Duodenal mucosa (tissue), 2 donors: ENCODE measurements around the gene SPRED2.
A peak's percentile ranks its signal among the peaks of the same experiment; 100 is the strongest.

Experiments
- H3K27ac ChIP-seq: one replicate; pipeline ENCODE4 v1.7.0; 2013; ENCODE audit warnings: low read depth, low read length
- H3K27me3 ChIP-seq, 2 donors: one replicate each; pipeline ENCODE4 v1.7.0; 2013; ENCODE audit warnings: low read length in 2 of 2, control low read depth in 1 of 2; ENCODE audit not compliant: insufficient read depth in 2 of 2, control insufficient read depth in 1 of 2
- H3K36me3 ChIP-seq, 2 donors: one replicate each; pipeline ENCODE4 v1.7.0; 2013; ENCODE audit warnings: low read length in 2 of 2, control low read depth in 1 of 2; ENCODE audit not compliant: insufficient read depth in 2 of 2, control insufficient read depth in 1 of 2
- H3K4me1 ChIP-seq, 2 donors: one replicate each; pipeline ENCODE4 v1.7.0; 2013; ENCODE audit warnings: low read length in 2 of 2, control low read depth in 1 of 2; ENCODE audit not compliant: insufficient read depth in 2 of 2, control insufficient read depth in 1 of 2
- H3K4me3 ChIP-seq, 2 donors: one replicate each; pipeline ENCODE4 v1.7.0; 2013; ENCODE audit warnings: low read length in 2 of 2, low read depth in 1 of 2
- H3K9ac ChIP-seq, 2 donors: one replicate each; pipeline ENCODE4 v1.7.0; 2013; ENCODE audit warnings: low read length in 2 of 2, low read depth in 1 of 2
- H3K9me3 ChIP-seq, 2 donors: one replicate each; pipeline ENCODE4 v1.7.0; 2013; ENCODE audit warnings: low read length in 2 of 2, control low read depth in 1 of 2; ENCODE audit not compliant: control insufficient read depth in 1 of 2

The SPRED2 gene

GRCh38 chr2:65358678-65359400 is 73.6 kb downstream of the SPRED2 start:
- H3K36me3 ChIP-seq = no peaks in the 10 kb centered on the region
- peaks cover 6 to 30% of the 10 kb centered on the region in 2 donors for H3K4me1 ChIP-seq
- H3K27ac ChIP-seq = no peak overlapping the region
- no peaks in the 10 kb centered on the region for H3K27me3 ChIP-seq
- no peaks in the 10 kb centered on the region for H3K9me3 ChIP-seq
- H3K4me3 ChIP-seq = no peak overlapping the region
- no peak overlapping the region for H3K9ac ChIP-seq

GRCh38 chr2:65357959-65358294 is 74.5 kb downstream of the SPRED2 start:
- H3K4me3 ChIP-seq = no peak overlapping the region
- no peaks in the 10 kb centered on the region for H3K27me3 ChIP-seq
- H3K36me3 ChIP-seq = no peaks in the 10 kb centered on the region
- no peaks in the 10 kb centered on the region for H3K9me3 ChIP-seq
- peaks cover 0 to 26% of the 10 kb centered on the region in 2 donors for H3K4me1 ChIP-seq
- H3K27ac ChIP-seq = no peak overlapping the region
- H3K9ac ChIP-seq = no peak overlapping the region

DNA sequence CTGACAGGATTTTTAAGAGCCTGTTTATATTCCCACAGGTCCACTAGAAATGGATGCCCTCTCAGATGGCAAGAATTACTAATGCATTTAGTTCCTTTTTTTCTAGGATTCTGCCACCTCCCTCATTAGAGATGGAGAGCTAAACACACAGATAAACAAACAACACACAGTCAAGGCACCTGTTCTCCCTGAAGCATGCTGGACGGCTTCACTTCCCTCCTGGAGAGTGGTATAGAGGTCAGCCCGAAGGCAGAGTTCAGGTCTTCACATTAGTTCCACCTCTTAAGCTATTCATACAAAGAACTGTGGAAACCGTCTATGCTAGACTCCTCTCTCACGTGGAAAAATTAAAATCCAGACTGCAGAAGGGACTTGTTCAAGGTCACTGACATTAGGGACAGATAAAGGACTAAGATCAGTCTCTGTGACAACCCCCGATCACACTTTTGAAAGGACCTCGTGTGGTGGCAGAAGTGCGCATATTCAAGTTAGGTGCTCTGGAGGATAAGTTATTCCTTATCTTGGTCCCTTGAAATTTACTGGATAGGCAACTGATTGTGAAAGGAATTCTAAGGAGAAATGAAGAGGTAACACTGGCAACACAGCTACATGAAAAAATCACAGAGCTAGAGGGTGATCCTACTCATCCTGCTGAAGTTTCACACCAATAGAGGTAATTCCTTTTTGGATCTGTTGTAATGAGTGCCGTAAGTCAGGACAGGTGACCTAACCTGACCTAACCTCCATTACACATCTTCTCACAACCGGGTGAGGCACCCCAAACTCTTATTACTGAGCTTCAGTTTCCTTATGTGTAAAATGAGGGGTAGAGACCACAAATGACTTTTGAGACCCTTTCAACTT is 75.1 kb downstream of the SPRED2 start:
- Histone ChIP-seq H3K4me3 (no peak overlapping the region), H3K36me3 (no peaks in the 10 kb centered on the region), H3K4me1 (peaks cover 0 to 26% of the 10 kb centered on the region in 2 donors), H3K27me3 (no peaks in the 10 kb centered on the region), H3K27ac (no peak overlapping the region), H3K9ac (no peak overlapping the region), H3K9me3 (no peaks in the 10 kb centered on the region)

DNA sequence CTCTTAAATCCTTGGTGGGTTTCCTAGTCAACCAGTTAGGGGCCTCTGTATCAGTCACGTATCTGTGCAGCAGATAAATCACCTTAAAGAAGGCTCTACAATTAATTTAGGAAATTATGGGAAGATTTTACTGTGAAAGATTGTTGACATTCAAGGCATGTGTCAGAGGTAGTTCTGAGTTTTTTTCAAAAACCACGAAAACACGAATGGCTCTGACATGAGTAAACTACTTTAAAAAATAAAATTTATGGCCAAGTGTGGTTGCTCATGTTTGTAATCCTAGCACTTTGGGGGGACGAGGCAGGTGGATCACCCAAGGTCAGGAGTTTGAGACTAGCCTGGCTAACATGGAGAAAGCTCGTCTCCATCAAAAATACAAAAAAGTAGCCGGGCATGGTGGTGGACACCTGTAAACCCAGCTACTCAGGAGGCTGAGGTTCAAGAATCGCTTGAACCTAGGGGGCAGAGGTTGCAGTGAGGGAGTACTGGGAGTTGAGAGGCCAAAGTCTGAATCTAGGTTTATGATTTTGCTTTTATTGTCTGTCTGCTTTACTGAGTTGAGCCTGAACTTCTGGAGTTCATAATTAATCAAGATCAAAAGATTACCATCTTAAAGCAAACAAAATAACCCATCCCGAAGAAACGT is 77.1 kb downstream of the SPRED2 start:
- Histone ChIP-seq H3K9ac (no peak overlapping the region), H3K4me3 (no peak overlapping the region), H3K27ac (no peak overlapping the region), H3K36me3 (no peaks in the 10 kb centered on the region), H3K27me3 (no peaks in the 10 kb centered on the region), H3K4me1 (peaks cover 8 to 29% of the 10 kb centered on the region in 2 donors), H3K9me3 (no peaks in the 10 kb centered on the region)

- H3K27me3 ChIP-seq = no peaks in the 10 kb centered on the region
- no peak overlapping the region for H3K4me3 ChIP-seq
- H3K36me3 ChIP-seq = no peaks in the 10 kb centered on the region
- no peak overlapping the region for H3K27ac ChIP-seq
- no peak overlapping the region for H3K9ac ChIP-seq
- no peaks in the 10 kb centered on the region for H3K9me3 ChIP-seq
- peaks cover 11 to 33% of the 10 kb centered on the region in 2 donors for H3K4me1 ChIP-seq
These were observed 77.6 kb downstream of the SPRED2 start for GRCh38 chr2:65354773-65355172.

- Histone ChIP-seq H3K27me3 (no peaks in the 10 kb centered on the region), H3K4me3 (no peak overlapping the region), H3K27ac (no peak overlapping the region), H3K9me3 (no peaks in the 10 kb centered on the region), H3K4me1 (peaks cover 15 to 38% of the 10 kb centered on the region in 2 donors), H3K9ac (peak overlapping the region in 1 of 2 donors; percentile 6), H3K36me3 (no peaks in the 10 kb centered on the region)
These were observed 78.5 kb downstream of the SPRED2 start for GRCh38 chr2:65353927-65354326.

DNA sequence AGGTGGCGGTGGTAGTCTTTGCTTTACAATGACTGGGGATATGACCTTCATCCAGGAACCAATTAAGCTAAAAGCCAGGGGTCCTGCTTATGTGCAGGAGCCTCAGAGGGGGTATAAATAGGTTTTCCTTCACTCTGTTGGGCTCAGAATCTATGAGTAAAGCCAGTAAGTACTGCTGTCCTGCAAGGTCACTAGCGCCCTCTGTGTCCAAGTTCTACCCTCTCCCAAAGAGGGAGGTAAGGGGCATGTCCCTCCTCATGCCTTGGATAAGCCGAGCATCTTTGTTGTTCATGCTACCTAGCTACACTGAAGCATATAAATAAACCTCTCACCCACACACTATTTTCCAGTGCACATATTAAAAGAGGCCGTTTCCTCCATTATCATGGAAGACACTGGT is 79.4 kb downstream of the SPRED2 start:
- Histone ChIP-seq H3K9me3 (no peaks in the 10 kb centered on the region), H3K4me3 (no peak overlapping the region), H3K9ac (no peak overlapping the region), H3K27me3 (no peaks in the 10 kb centered on the region), H3K27ac (no peak overlapping the region), H3K4me1 (peaks cover 15 to 35% of the 10 kb centered on the region in 2 donors), H3K36me3 (no peaks in the 10 kb centered on the region)

DNA sequence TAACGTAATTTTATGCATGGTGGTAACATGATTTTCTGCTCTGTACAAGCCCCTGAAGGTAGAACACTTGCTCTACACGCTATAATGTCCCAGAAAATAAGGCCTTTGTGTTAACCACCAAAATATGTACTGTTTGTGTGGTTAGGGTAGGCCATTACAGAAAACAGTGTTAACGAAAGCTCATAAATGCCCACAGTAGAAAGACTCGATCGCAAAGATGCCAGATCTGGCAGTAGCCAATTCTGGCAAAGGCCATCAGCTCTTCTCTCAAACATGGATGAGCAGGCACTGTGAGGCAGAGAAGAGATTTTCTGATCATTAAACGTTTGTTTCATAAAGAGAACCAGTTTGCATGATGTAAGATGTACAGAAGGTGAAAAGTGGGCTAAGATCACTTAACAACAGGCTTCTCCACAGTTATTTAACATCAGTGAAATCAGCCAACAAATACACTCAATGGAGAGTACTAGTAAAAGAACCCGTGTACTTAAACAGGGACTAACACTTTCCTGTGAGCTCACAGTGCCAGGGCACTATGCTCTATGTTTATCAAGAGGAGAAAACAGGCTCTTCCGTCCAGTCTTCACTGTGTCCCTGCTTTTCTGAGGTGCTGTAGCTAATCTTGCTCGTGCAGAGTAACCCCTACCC is 80.3 kb downstream of the SPRED2 start:
- no peak overlapping the region for H3K27ac ChIP-seq

DNA sequence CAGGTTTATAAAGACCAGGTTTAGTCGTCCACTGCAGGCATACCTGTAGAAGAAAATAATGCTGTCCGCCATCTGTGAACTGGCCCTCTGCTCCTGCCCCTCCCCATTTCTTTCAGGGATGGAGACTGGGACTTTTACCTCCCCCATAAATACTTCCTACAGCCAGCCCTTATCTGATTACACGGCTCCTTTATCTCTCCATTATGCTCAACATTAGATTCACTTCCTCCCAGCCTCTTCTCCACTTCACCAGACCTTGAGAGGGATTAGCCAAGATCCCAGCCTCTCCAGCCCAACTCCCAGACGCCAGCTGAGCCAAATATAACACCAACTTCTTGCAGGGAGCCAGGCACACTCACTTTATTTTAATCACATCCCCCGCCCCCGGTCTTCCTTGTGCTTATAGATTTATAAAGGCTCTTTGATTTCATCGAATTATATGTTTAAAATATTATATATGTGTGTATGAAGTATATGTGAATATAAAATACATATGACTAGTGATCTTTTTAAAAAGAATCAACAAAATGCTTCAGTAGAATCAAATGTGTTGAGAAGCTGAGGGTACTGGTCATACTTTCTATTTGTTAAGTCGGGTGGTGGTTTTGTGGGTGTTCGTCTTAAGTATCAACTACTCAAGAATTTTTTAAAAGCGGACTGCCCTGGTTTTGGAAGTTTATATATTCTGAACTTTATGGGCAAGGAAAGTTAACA is 81.0 kb downstream of the SPRED2 start:
- Histone ChIP-seq H3K36me3 (no peaks in the 10 kb centered on the region), H3K27me3 (no peaks in the 10 kb centered on the region), H3K4me3 (no peak overlapping the region), H3K9ac (no peak overlapping the region), H3K9me3 (no peaks in the 10 kb centered on the region), H3K27ac (no peak overlapping the region), H3K4me1 (peaks cover 15 to 27% of the 10 kb centered on the region in 2 donors)

More for the DNA sequence above, 80.3 kb downstream of the SPRED2 start:
- Histone ChIP-seq H3K4me1 (peaks cover 15 to 27% of the 10 kb centered on the region in 2 donors), H3K9ac (no peak overlapping the region), H3K9me3 (no peaks in the 10 kb centered on the region), H3K4me3 (no peak overlapping the region), H3K27me3 (no peaks in the 10 kb centered on the region), H3K36me3 (no peaks in the 10 kb centered on the region)
